Naive B cell (primary cell): ENCODE measurements around the gene QSER1. TPM values are rescaled to one million over a fixed set of nuclear protein-coding genes. Genes with fewer than 3 reads are reported as not detected.

Source experiments
- ATAC-seq, 2 donors: fragments of 150-1000 bp; cut with Tn5 transposase; 2 replicates each; pipeline ENCODE4 v1.10.0; 2021; ENCODE audit warnings: low read depth in 2 of 2, mild to moderate bottlenecking in 2 of 2, moderate library complexity in 2 of 2
- DNase-seq: peaks from one replicate; pipeline ENCODE4 v3.0.0; 2022
- H3K27ac Mint-ChIP-seq, 6 donors: one replicate each; pipeline ENCODE4 v1.8.0; 2020 to 2022; ENCODE audit warnings: mild to moderate bottlenecking in 6 of 6, mixed read lengths in 6 of 6, moderate library complexity in 5 of 6, inconsistent platforms in 2 of 6
- H3K27me3 Mint-ChIP-seq, 3 donors: one replicate each; pipeline ENCODE4 v1.8.0; 2021 to 2022; ENCODE audit warnings: mixed read lengths in 3 of 3, mild to moderate bottlenecking in 1 of 3
- H3K36me3 Mint-ChIP-seq, 2 donors: one replicate each; pipeline ENCODE4 v1.8.0; 2020 to 2022; ENCODE audit warnings: mixed read lengths in 2 of 2, inconsistent platforms in 1 of 2, mild to moderate bottlenecking in 1 of 2
- H3K4me1 Mint-ChIP-seq, 3 donors: one replicate each; pipeline ENCODE4 v1.8.0; 2020 to 2022; ENCODE audit warnings: mixed read lengths in 3 of 3, inconsistent platforms in 1 of 3, mild to moderate bottlenecking in 1 of 3, moderate library complexity in 1 of 3
- H3K4me3 Mint-ChIP-seq, 8 donors: one replicate each; pipeline ENCODE4 v1.8.0; 2020 to 2022; ENCODE audit warnings: mild to moderate bottlenecking in 8 of 8, mixed read lengths in 8 of 8, moderate library complexity in 8 of 8, inconsistent platforms in 2 of 8
- H3K9me3 Mint-ChIP-seq, 7 donors: one replicate each; pipeline ENCODE4 v1.8.0; 2020 to 2022; ENCODE audit warnings: mixed read lengths in 7 of 7, mild to moderate bottlenecking in 5 of 7, inconsistent platforms in 2 of 7, moderate library complexity in 1 of 7
- polyA plus RNA-seq, 6 donors: library from polyadenylated mRNA; unstranded; fragments of 300-500 nt; fragmentation: Illumina TruSeq; gene quantifications; one replicate each; pipeline ENCODE4 v1.2.3, GENCODE V29; 2021; ENCODE audit warnings: low read depth in 6 of 6

QSER1 gene
- polyA plus RNA-seq, 6 donors from 2014 or later, result 1.0 to 2.0 (median 1.8) TPM; not detected in 1

DNA sequence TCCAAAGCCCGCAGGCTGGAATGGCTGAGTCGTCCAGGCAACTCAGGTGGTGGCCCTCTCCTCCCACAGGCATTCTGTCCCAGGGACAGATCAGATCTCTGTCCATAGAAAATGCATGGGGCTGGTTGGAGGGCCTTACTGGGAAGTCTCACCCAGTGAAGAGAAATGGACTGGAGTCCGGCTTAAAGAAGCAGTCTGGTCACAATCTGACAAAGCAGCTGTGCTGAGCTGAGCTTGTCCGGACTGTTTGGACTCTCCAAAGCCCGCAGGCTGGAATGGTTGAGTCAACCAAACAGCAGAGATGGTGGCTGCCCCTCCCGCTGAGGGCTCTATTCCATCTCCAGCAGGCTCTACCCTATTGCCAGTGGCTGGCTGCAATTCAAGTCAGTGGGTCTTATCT lies 108.7 kb downstream of the QSER1 start:
- no peak overlapping the region for H3K27ac Mint-ChIP-seq
- H3K36me3 Mint-ChIP-seq, result no peaks in the 10 kb centered on the region
- peaks cover 3 to 18% (median 7%) of the 10 kb centered on the region in 7 donors for H3K9me3 Mint-ChIP-seq
- no peak overlapping the region for H3K4me3 Mint-ChIP-seq
- H3K4me1 Mint-ChIP-seq, result no peaks in the 10 kb centered on the region
- DNase-seq (no peak), ATAC-seq (no peak)
- H3K27me3 Mint-ChIP-seq, result peaks cover 16 to 39% (median 29%) of the 10 kb centered on the region in 3 donors

DNA sequence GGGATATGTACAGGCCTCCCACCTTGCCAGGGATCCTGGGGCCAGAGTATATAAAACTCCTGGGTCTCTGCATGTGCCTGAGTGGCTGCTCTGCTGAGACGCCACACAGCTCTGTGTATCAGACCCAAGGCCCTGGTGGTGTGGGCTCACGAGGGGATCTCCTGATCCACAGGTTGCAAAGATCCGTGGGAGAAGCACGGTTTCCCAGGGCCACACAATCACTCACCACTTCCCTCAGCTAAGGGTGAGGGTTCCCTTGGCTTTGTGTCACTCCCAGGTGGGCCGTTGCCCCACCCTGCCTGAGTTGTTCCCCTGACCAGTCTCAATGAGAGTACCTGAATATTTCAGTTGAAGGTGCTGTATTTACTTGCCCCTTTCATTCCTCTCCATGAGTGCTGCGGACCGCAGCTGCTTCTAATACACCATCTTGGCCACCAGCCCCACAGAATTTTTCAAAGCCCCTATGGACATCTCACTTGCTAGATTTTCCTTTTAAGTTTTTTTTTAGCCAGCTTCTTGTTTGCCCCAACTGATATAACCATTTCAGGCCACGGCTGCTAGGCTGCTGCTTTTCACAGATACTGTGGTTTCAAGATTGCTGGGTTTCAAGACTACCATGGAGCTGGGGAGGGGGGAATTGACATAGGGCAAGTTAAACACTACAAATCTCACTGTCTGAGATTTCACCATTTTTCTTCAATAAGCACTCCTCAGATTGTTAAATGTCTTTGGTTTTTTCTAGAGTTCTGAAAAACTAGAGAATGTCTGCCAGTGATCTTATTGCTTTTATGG lies 109.3 kb downstream of the QSER1 start:
- H3K36me3 Mint-ChIP-seq, result no peaks in the 10 kb centered on the region
- H3K27me3 Mint-ChIP-seq, result peaks cover 16 to 33% (median 29%) of the 10 kb centered on the region in 3 donors
- ATAC-seq (no peak), DNase-seq (no peak)
- H3K4me1 Mint-ChIP-seq, result no peaks in the 10 kb centered on the region
- H3K9me3 Mint-ChIP-seq, result peaks cover 3 to 18% (median 7%) of the 10 kb centered on the region in 7 donors
- no peak overlapping the region for H3K27ac Mint-ChIP-seq
- no peak overlapping the region for H3K4me3 Mint-ChIP-seq

DNA sequence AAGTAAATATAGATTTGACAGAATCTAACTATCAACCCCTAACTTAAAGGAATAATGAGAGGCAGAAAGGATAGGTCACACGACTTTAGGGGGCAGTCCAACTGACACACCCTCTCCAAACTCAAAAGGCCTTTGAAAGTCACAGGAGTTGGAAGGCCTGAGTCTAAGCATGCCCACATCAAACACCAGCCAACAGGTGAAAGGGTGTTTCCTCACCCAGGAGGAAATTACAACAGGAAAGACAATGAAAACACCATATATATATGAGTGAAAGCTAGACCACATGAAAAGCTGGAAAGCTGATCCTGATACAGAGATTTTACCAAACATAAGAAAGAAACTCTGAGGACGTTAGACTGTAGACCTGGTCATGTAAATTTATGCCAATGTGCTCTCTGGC lies 112.6 kb downstream of the QSER1 start:
- no peak overlapping the region for H3K4me3 Mint-ChIP-seq
- no peaks in the 10 kb centered on the region for H3K4me1 Mint-ChIP-seq
- H3K27me3 Mint-ChIP-seq, result peaks cover 4 to 8% (median 5%) of the 10 kb centered on the region in 3 donors
- ATAC-seq (no peak), DNase-seq (no peak)
- H3K27ac Mint-ChIP-seq, result no peak overlapping the region
- no peaks in the 10 kb centered on the region for H3K9me3 Mint-ChIP-seq
- H3K36me3 Mint-ChIP-seq, result no peaks in the 10 kb centered on the region

DNA sequence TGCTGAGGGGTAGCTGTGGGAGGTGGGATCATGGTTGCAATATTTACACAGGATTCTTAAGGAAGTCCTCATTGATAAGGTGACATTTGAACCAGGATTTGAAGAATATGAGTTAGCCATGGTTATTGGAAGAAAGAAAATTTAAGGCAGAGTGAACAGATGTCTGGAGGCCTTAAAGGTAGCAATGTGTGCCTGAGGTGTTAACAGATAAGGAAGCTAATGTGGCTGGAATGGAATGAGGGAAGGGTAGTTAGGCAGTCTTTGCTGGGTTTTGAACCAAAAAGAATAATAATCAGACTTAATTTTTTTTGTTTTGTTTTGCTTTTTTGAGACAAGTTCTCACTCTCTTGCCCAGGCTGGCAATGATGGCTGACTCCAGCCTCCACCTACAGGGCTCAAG lies 113.4 kb downstream of the QSER1 start:
- DNase-seq, result no peak
- Mint-ChIP-seq H3K4me3 (no peak overlapping the region), H3K36me3 (no peaks in the 10 kb centered on the region), H3K9me3 (no peaks in the 10 kb centered on the region), H3K27ac (peak overlapping the region in 1 of 6 donors; percentile 61), H3K4me1 (no peaks in the 10 kb centered on the region), H3K27me3 (peaks cover 0 to 8% (median 0%) of the 10 kb centered on the region in 3 donors)
- no peak for ATAC-seq

DNA sequence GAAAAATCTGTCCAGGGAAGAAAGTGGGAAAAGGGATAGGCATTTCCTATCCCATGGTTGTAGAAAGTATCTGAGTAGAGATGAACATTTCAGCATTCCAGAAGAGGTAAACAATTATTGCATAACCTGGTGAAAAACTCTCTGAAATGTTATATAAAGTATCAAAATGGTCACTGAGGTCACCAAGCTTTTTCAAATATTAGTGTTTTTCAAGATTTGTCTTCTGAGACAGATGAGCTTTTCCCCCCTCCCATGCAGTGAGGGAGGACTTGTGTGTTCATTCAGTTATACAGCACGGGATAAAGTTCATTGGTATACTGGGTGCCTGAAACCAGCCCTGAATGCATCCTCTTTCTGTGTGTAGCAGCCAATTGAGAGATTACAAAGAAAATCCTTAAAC lies 121.1 kb downstream of the QSER1 start:
- no peak overlapping the region for H3K27ac Mint-ChIP-seq
- ATAC-seq (no peak), DNase-seq (no peak)
- peaks cover 0 to 5% (median 0%) of the 10 kb centered on the region in 7 donors for H3K9me3 Mint-ChIP-seq
- peaks cover 19 to 29% (median 22%) of the 10 kb centered on the region in 3 donors for H3K27me3 Mint-ChIP-seq
- H3K36me3 Mint-ChIP-seq, result no peaks in the 10 kb centered on the region
- peaks cover 5 to 9% (median 8%) of the 10 kb centered on the region in 3 donors for H3K4me1 Mint-ChIP-seq
- H3K4me3 Mint-ChIP-seq, result peak overlapping the region in 1 of 8 donors; percentile 70

DNA sequence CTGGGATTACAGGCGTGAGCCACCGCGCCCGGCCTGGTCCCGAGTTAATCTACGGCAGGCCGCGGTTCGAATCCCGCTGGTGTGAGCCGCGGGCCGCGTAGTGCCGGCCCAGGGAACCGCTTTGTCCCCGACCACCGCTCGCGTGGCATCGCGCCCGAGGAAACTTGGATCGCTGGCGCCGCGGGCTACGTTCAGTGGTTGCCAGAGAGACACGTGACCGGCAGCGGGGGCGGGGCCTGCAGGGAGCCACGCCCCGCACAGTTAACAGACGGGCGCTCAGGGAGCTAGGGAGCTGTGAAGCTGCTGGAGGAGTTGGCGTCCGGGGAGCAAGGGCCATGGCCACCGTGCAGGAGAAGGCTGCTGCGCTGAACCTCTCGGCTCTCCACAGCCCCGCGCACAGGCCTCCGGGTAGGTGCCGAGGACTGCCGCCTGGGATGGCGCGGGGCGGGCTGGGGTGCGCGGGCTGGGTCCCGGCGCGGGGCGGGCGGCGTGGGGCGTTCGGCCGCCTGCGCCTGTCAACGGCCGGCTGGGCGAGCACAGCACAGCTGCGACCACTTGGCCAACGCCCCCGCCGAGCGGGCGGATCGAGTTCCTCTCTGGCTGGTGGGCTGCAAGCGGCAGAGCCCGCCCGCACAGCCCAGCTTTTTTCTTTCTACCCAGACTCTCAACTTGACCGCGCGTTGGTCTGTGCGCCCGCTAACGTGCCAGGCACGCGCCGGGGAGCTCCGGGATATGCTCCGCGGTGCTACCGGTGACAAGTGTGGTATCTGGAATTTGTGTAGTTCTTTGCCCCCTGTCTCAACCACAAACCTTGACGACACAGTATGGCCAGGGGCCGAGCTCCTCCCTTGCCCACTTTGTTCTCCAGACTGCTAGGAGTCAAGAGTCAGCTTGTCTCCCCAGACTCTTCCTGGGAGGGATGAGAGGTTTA lies 123.3 kb downstream of the QSER1 start, which contains the start of gene DEPDC7:
Gene DEPDC7, plus strand, starts transcription at position 258 of the 931 bp plus-strand sequence. Its CDS starts 78 bp downstream, at position 336.
- ATAC-seq (peak; percentile 89), DNase-seq (peak; percentile 60)
- peaks cover 0 to 5% (median 0%) of the 10 kb centered on the region in 7 donors for H3K9me3 Mint-ChIP-seq
- peak within 1 kb of the TSS; percentile 78 to 94 (median 84) for H3K4me3 Mint-ChIP-seq
- H3K27ac Mint-ChIP-seq, result peak within 1 kb of the TSS in 3 of 6 donors; percentile 7 to 58 (median 51)
- H3K36me3 Mint-ChIP-seq, result peaks cover 0 to 4% of the 10 kb centered on the region in 2 donors
- H3K27me3 Mint-ChIP-seq, result peaks cover 23 to 39% (median 30%) of the 10 kb centered on the region in 3 donors
- H3K4me1 Mint-ChIP-seq, result peaks cover 5 to 9% (median 8%) of the 10 kb centered on the region in 3 donors

DNA sequence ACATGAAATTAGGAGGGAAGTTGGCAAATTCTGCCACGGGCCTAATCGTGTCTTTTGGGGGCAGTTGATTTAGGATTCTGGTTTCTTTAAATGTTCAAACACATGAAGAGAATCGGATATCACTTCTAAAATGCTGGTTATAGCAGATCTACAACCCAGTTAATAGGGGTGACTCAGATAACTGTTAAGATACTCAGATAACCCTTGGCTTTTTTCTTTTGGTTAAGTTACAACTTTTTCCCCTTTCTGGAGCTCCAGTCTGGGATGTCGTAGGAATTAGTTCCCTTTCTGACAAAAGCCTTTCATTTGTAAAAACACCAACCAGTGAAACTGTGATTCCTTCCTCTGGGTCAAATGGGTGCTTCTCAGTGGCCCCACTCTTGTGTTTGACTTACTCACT lies 124.0 kb downstream of the QSER1 start:
- Mint-ChIP-seq H3K9me3 (peaks cover 0 to 5% (median 0%) of the 10 kb centered on the region in 7 donors), H3K36me3 (peaks cover 0 to 4% of the 10 kb centered on the region in 2 donors), H3K4me1 (peaks cover 5 to 8% (median 5%) of the 10 kb centered on the region in 3 donors), H3K27me3 (peaks cover 23 to 39% (median 30%) of the 10 kb centered on the region in 3 donors), H3K4me3 (peak overlapping the region; percentile 74 to 91 (median 84)), H3K27ac (peak overlapping the region in 1 of 6 donors; percentile 7)
- ATAC-seq (no peak), DNase-seq (no peak)

DNA sequence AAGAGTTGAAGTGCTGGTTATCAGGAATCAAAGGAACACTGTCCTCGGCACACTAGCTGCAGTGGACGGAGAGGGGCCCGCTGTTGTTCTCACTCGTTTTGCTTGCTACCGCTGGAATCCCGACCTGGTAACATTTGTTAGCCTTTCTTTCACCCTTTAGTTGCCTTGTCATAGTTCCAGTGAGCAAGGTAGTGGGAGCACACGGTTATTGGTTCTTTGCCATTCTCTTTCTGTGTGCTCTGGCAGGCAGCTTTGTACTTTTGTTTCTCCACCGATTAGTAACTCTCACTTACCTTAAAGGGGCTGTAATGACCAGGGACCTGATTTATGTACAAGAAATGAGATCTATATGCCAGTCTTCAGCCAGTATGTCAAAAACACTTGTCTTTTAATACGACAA lies 124.9 kb downstream of the QSER1 start:
- DNase-seq, result no peak
- no peak overlapping the region for H3K27ac Mint-ChIP-seq
- peaks cover 0 to 5% (median 0%) of the 10 kb centered on the region in 7 donors for H3K9me3 Mint-ChIP-seq
- peaks cover 23 to 39% (median 30%) of the 10 kb centered on the region in 3 donors for H3K27me3 Mint-ChIP-seq
- peak overlapping the region in 1 of 8 donors; percentile 15 for H3K4me3 Mint-ChIP-seq
- peaks cover 5 to 8% (median 5%) of the 10 kb centered on the region in 3 donors for H3K4me1 Mint-ChIP-seq
- no peak for ATAC-seq
- H3K36me3 Mint-ChIP-seq, result peaks cover 0 to 4% of the 10 kb centered on the region in 2 donors

DNA sequence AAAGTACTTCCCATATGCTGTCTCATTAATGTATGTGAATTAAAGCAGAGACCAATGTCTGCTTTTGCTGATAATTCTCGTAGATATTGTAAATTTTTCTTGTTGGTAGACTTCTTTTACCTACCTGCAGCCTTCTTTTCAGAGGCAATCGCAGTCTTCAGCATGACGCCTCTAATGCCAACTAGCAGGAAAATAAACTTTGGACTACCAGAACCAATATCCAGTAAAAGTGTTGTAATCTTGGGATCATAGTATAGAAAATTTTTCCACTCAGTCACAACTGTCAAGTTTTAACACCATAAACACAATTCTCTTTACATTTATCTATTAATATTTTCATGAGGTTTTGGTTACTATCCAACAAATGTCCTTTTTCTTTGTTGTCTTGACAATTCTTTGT lies 125.4 kb downstream of the QSER1 start:
- Mint-ChIP-seq H3K4me1 (peaks cover 5 to 8% (median 5%) of the 10 kb centered on the region in 3 donors), H3K27ac (peak overlapping the region in 1 of 6 donors; percentile 5), H3K9me3 (peaks cover 0 to 5% (median 0%) of the 10 kb centered on the region in 7 donors), H3K4me3 (peak overlapping the region in 1 of 8 donors; percentile 15), H3K27me3 (peaks cover 23 to 39% (median 30%) of the 10 kb centered on the region in 3 donors), H3K36me3 (peaks cover 0 to 4% of the 10 kb centered on the region in 2 donors)
- ATAC-seq (no peak), DNase-seq (no peak)

DNA sequence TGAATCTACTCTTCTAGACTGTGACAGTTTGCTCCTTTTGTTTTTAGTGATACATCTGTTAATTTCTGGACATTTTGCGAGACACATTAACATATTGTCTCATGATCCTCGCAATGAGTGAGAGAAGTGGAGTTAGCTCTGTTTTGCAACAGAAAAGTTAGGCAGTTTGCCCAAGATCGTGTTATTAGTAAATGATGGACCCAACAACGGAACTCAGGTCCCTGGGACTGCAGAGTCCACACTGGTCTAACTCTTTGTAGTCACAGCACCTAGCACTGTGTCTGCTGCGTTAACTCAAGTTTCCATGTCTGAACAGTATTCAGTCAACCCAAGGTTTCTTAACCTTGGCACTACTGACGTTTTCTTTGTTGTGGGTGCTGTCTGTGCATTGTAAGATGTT lies 126.2 kb downstream of the QSER1 start:
- H3K27ac Mint-ChIP-seq, result no peak overlapping the region
- H3K4me1 Mint-ChIP-seq, result peaks cover 5 to 8% (median 5%) of the 10 kb centered on the region in 3 donors
- DNase-seq (no peak), ATAC-seq (no peak)
- H3K4me3 Mint-ChIP-seq, result no peak overlapping the region
- H3K27me3 Mint-ChIP-seq, result peaks cover 23 to 38% (median 30%) of the 10 kb centered on the region in 3 donors
- peaks cover 0 to 5% (median 0%) of the 10 kb centered on the region in 7 donors for H3K9me3 Mint-ChIP-seq
- H3K36me3 Mint-ChIP-seq, result peaks cover 0 to 4% of the 10 kb centered on the region in 2 donors

DNA sequence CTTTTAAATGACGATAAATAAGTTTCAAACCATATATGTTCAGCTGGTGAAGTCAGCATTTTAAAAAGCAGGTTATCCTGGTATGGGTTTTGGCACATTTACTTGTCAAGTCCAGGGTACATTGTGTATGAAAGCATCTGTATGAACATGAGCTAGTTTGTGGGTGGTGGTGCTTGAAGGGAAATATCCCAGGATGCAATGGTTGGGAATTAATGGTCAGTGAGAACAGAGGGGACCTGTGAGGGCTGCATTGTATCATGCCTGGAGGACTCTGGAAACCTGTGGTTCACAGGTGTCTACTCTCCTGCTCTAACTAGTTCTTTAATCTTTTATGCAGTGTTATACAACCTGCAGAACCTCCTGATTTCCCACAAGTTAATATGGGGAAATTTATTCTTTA lies 128.9 kb downstream of the QSER1 start:
- Mint-ChIP-seq H3K9me3 (no peaks in the 10 kb centered on the region), H3K27ac (no peak overlapping the region), H3K4me1 (peaks cover under 1 to 1% (median under 1%) of the 10 kb centered on the region in 3 donors), H3K36me3 (peaks cover 0 to 4% of the 10 kb centered on the region in 2 donors), H3K4me3 (no peak overlapping the region), H3K27me3 (peaks cover 21 to 31% (median 30%) of the 10 kb centered on the region in 3 donors)
- ATAC-seq (no peak), DNase-seq (no peak)

DNA sequence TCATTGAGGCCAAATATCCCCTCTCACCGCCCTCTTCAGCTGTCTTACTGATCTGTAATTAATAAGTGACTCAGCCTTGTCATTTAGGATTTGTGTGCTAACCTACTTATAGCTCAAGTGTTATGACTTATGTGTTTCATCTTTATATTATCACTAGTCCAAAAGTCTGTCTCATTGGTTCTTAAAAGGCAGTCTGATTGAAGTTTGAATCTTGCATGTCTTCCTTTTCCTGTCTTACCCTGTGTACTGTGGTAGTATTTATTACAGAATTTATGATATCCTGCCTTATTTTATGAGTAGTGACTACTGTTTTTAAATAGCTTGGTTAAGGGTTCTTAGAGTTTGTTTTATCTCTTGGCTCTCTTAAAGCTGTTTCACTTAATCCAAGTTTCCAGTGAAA lies 129.3 kb downstream of the QSER1 start:
- Mint-ChIP-seq H3K27ac (no peak overlapping the region), H3K9me3 (no peaks in the 10 kb centered on the region), H3K27me3 (peaks cover 19 to 30% (median 27%) of the 10 kb centered on the region in 3 donors), H3K4me1 (no peaks in the 10 kb centered on the region), H3K4me3 (no peak overlapping the region), H3K36me3 (peaks cover 0 to 4% of the 10 kb centered on the region in 2 donors)
- no peak for ATAC-seq
- DNase-seq, result no peak

DNA sequence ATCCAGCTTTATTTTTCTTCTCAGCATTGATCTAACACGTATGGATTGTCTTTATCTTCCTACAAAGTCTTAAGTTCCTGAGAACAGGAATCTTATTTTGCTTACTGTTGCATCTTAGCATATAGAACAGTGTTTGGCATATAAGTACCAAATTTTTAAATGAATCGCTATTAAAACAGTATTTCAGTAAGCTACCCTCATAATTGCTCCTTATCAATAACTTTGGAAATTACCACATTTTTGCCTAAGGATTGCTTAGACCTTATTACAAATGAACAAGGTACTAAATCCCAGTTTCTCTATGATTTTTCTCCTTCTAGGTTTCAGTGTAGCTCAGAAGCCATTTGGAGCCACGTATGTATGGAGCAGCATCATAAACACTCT lies 132.7 kb downstream of the QSER1 start:
- DNase-seq (no peak), ATAC-seq (no peak)
- Mint-ChIP-seq H3K27me3 (peaks cover 0 to 10% (median 9%) of the 10 kb centered on the region in 3 donors), H3K27ac (no peak overlapping the region), H3K4me1 (no peaks in the 10 kb centered on the region), H3K4me3 (no peak overlapping the region), H3K36me3 (no peaks in the 10 kb centered on the region), H3K9me3 (no peaks in the 10 kb centered on the region)
